Activated naive CD4-positive, alpha-beta T cell treated with anti-CD3 and anti-CD28 coated beads for 36 hours (primary cell): ENCODE measurements around the gene TNFRSF1B. TPM values are rescaled to one million over a fixed set of nuclear protein-coding genes. Genes with fewer than 3 reads are reported as not detected.

Experiments used
- CTCF ChIA-PET: fragments of 350-600 bp; sonication (Branson Sonifier 250); formaldehyde crosslinking; loops from one replicate; lab custom pipeline; 2021; ENCODE audit warnings: antibody characterized with exemption; lab: Charles Lee
- DNase-seq: peaks from one replicate; pipeline ENCODE4 v3.0.0-alpha.2; 2020
- H3K27ac Mint-ChIP-seq: one replicate; pipeline ENCODE4 v1.8.0; 2021; ENCODE audit warnings: mild to moderate bottlenecking, mixed read lengths
- H3K27me3 Mint-ChIP-seq: one replicate; pipeline ENCODE4 v1.8.0; 2021; ENCODE audit warnings: low read depth, mixed read lengths
- H3K36me3 Mint-ChIP-seq: one replicate; pipeline ENCODE4 v1.8.0; 2021; ENCODE audit warnings: low read depth, mixed read lengths
- H3K4me1 Mint-ChIP-seq: one replicate; pipeline ENCODE4 v1.8.0; 2021; ENCODE audit warnings: low read depth, mixed read lengths
- H3K4me3 Mint-ChIP-seq: one replicate; pipeline ENCODE4 v1.8.0; 2021; ENCODE audit warnings: mild to moderate bottlenecking, moderate library complexity, mixed read lengths
- H3K9me3 Mint-ChIP-seq: one replicate; pipeline ENCODE4 v1.8.0; 2021; ENCODE audit warnings: mixed read lengths
- intact Hi-C: fragments of 100-400 bp; cut with micrococcal nuclease; formaldehyde crosslinking; loops from one replicate; pipeline ENCODE4 v1.15.1; 2023
- total RNA-seq, 2 experiments: library from RNA; stranded (reverse); gene quantifications; one replicate each; pipeline ENCODE4 v1.2.3, GENCODE V29; 2021

TNFRSF1B gene
- total RNA-seq, 2 experiments from 2014 or later, result 69.4 to 75.7 TPM

- CTCF ChIA-PET, result interaction anchor here (2.1 kb wide), 1 partner anchor 19 kb away, joined by 7 read pairs; no protein-coding TSS in a partner anchor
- Mint-ChIP-seq H3K4me3 (no peak overlapping the region), H3K27ac (peak overlapping the region; percentile 76), H3K36me3 (peaks cover 8% of the 10 kb centered on the region), H3K9me3 (no peaks in the 10 kb centered on the region), H3K27me3 (no peaks in the 10 kb centered on the region), H3K4me1 (peaks cover 50% of the 10 kb centered on the region)
- peak; percentile 69 for DNase-seq
- intact Hi-C loops, result no loop called here
These were observed 23.1 kb upstream of the TNFRSF1B start for GRCh38 chr1:12143631-12144155.

GRCh38 chr1:12144236-12144635 is 22.6 kb upstream of the TNFRSF1B start:
- Mint-ChIP-seq H3K27me3 (no peaks in the 10 kb centered on the region), H3K36me3 (peaks cover 9% of the 10 kb centered on the region), H3K4me3 (no peak overlapping the region), H3K27ac (peak overlapping the region; percentile 76), H3K4me1 (peaks cover 56% of the 10 kb centered on the region), H3K9me3 (peaks cover 2% of the 10 kb centered on the region)
- CTCF ChIA-PET, result interaction anchor here (0.6 to 2.1 kb wide), 2 partner anchors 19 to 39 kb away, joined by 3 to 7 read pairs; no protein-coding TSS in a partner anchor
- no peak for DNase-seq
- intact Hi-C loops, result no loop called here

- H3K4me1 Mint-ChIP-seq, result peaks cover 63% of the 10 kb centered on the region
- no peak overlapping the region for H3K4me3 Mint-ChIP-seq
- intact Hi-C loops, result no loop called here
- peak overlapping the region; percentile 24 for H3K27ac Mint-ChIP-seq
- no peaks in the 10 kb centered on the region for H3K27me3 Mint-ChIP-seq
- H3K36me3 Mint-ChIP-seq, result peaks cover 14% of the 10 kb centered on the region
- peaks cover 7% of the 10 kb centered on the region for H3K9me3 Mint-ChIP-seq
- no peak for DNase-seq
- CTCF ChIA-PET, result interaction anchor here (0.6 kb wide), 1 partner anchor 38 kb away, joined by 3 read pairs; no protein-coding TSS in a partner anchor
These were observed 21.8 kb upstream of the TNFRSF1B start for GRCh38 chr1:12144969-12145368.

GRCh38 chr1:12145616-12146342 is 21.0 kb upstream of the TNFRSF1B start:
- Mint-ChIP-seq H3K4me1 (peaks cover 71% of the 10 kb centered on the region), H3K27me3 (no peaks in the 10 kb centered on the region), H3K27ac (peak overlapping the region; percentile 16), H3K9me3 (peaks cover 7% of the 10 kb centered on the region), H3K4me3 (no peak overlapping the region), H3K36me3 (peaks cover 17% of the 10 kb centered on the region)
- intact Hi-C loops, result no loop called here
- CTCF ChIA-PET, result interaction anchor here (0.6 kb wide), 1 partner anchor 465 kb away, joined by 3 read pairs; no protein-coding TSS in a partner anchor
- no peak for DNase-seq

- Mint-ChIP-seq H3K27ac (peak overlapping the region; percentile 64), H3K27me3 (no peaks in the 10 kb centered on the region), H3K4me3 (no peak overlapping the region), H3K36me3 (peaks cover 17% of the 10 kb centered on the region), H3K9me3 (peaks cover 7% of the 10 kb centered on the region), H3K4me1 (peaks cover 79% of the 10 kb centered on the region)
- intact Hi-C loops, result no loop called here
- DNase-seq, result no peak
- CTCF ChIA-PET, result interaction anchor here (0.6 kb wide), 1 partner anchor 464 kb away, joined by 3 read pairs; no protein-coding TSS in a partner anchor
These were observed 20.3 kb upstream of the TNFRSF1B start for GRCh38 chr1:12146343-12147112.

GRCh38 chr1:12147201-12147701 is 19.5 kb upstream of the TNFRSF1B start:
- H3K4me1 Mint-ChIP-seq, result peaks cover 86% of the 10 kb centered on the region
- H3K27me3 Mint-ChIP-seq, result no peaks in the 10 kb centered on the region
- no peak for DNase-seq
- no peak overlapping the region for H3K4me3 Mint-ChIP-seq
- H3K36me3 Mint-ChIP-seq, result peaks cover 17% of the 10 kb centered on the region
- intact Hi-C loops, result no loop called here
- CTCF ChIA-PET, result interaction anchor here (0.9 kb wide), 1 partner anchor 31 kb away, joined by 3 read pairs; no protein-coding TSS in a partner anchor
- peak overlapping the region; percentile 64 for H3K27ac Mint-ChIP-seq
- H3K9me3 Mint-ChIP-seq, result peaks cover 7% of the 10 kb centered on the region

- H3K27ac Mint-ChIP-seq, result peak overlapping the region; percentile 79
- CTCF ChIA-PET, result interaction anchor here (0.6 to 2.4 kb wide), 4 partner anchors 23 to 321 kb away, joined by 3 to 16 read pairs (median 3); no protein-coding TSS in a partner anchor
- H3K4me3 Mint-ChIP-seq, result no peak overlapping the region
- intact Hi-C loops, result no loop called here
- no peak for DNase-seq
- H3K4me1 Mint-ChIP-seq, result peaks cover 88% of the 10 kb centered on the region
- H3K27me3 Mint-ChIP-seq, result no peaks in the 10 kb centered on the region
- H3K36me3 Mint-ChIP-seq, result peaks cover 15% of the 10 kb centered on the region
- H3K9me3 Mint-ChIP-seq, result peaks cover 7% of the 10 kb centered on the region
These were observed 18.4 kb upstream of the TNFRSF1B start for GRCh38 chr1:12148160-12148957.

- H3K27me3 Mint-ChIP-seq, result no peaks in the 10 kb centered on the region
- no peak for DNase-seq
- intact Hi-C loops, result no loop called here
- H3K27ac Mint-ChIP-seq, result peak overlapping the region; percentile 79
- no peak overlapping the region for H3K4me3 Mint-ChIP-seq
- peaks cover 7% of the 10 kb centered on the region for H3K9me3 Mint-ChIP-seq
- peaks cover 83% of the 10 kb centered on the region for H3K4me1 Mint-ChIP-seq
- CTCF ChIA-PET, result interaction anchor here (1.0 to 2.4 kb wide), 5 partner anchors 11 to 60 kb away, joined by 3 to 16 read pairs (median 5); no protein-coding TSS in a partner anchor
- H3K36me3 Mint-ChIP-seq, result peaks cover 8% of the 10 kb centered on the region
These were observed 17.6 kb upstream of the TNFRSF1B start for GRCh38 chr1:12148958-12149790.

- CTCF ChIA-PET, result interaction anchor here (0.6 to 2.4 kb wide), 7 partner anchors 11 to 59 kb away, joined by 3 to 16 read pairs (median 4); no protein-coding TSS in a partner anchor
- peaks cover 81% of the 10 kb centered on the region for H3K4me1 Mint-ChIP-seq
- H3K36me3 Mint-ChIP-seq, result peaks cover 8% of the 10 kb centered on the region
- H3K4me3 Mint-ChIP-seq, result no peak overlapping the region
- peaks cover 7% of the 10 kb centered on the region for H3K9me3 Mint-ChIP-seq
- intact Hi-C loops, result loop anchor here (1.0 kb wide), 1 partner anchor 30 kb away; no protein-coding TSS in a partner anchor
- no peaks in the 10 kb centered on the region for H3K27me3 Mint-ChIP-seq
- DNase-seq, result no peak
- peak overlapping the region; percentile 81 for H3K27ac Mint-ChIP-seq
These were observed 17.0 kb upstream of the TNFRSF1B start for GRCh38 chr1:12149791-12150175.

- Mint-ChIP-seq H3K36me3 (peaks cover 8% of the 10 kb centered on the region), H3K4me1 (peaks cover 82% of the 10 kb centered on the region), H3K27ac (peak overlapping the region; percentile 81), H3K9me3 (peaks cover 7% of the 10 kb centered on the region), H3K4me3 (no peak overlapping the region), H3K27me3 (no peaks in the 10 kb centered on the region)
- CTCF ChIA-PET, result interaction anchor here (0.5 to 2.4 kb wide), 6 partner anchors 8 to 456 kb away, joined by 3 to 16 read pairs (median 4); no protein-coding TSS in a partner anchor
- peak; percentile 40 for DNase-seq
- intact Hi-C loops, result loop anchor here (1.0 kb wide), 1 partner anchor 29 kb away; no protein-coding TSS in a partner anchor
These were observed 16.2 kb upstream of the TNFRSF1B start for GRCh38 chr1:12150456-12151200.
